Pancreas (tissue), 10 donors: ENCODE measurements around the gene HBP1. TPM values are rescaled to one million over a fixed set of nuclear protein-coding genes. Genes with fewer than 3 reads are reported as not detected.

Source experiments
- ATAC-seq, 4 donors: fragments of 200-7000 bp; cut with Tn5 transposase; one replicate each; pipeline versions ENCODE4 v1.8.0 to v1.9.1; 2020; ENCODE audit warnings: mild to moderate bottlenecking in 4 of 4, moderate library complexity in 4 of 4
- DNase-seq, 6 donors: peaks; one replicate each; pipeline ENCODE4 v3.0.0-alpha.2; 2020
- FAIRE-seq: peaks from 2 replicates; lab custom pipeline; 2012; peaks lifted over from hg19 to GRCh38; lab: Jason Lieb, UNC
- H3K27ac ChIP-seq, 4 donors: fragments of 200-600 bp; sonication (generic); 1 replicate in 3 of 4; 2 replicates in 1 of 4; pipeline versions ENCODE4 v1.5.0 to v1.8.0; 2020
- H3K27me3 ChIP-seq, 4 donors: fragments of 200-600 bp; one replicate each; pipeline ENCODE4 v1.8.0; 2021
- H3K36me3 ChIP-seq, 3 donors: fragments of 200-600 bp; sonication (generic) in 1 of 3; one replicate each; pipeline versions ENCODE4 v1.5.0 to v1.8.0; 2020 to 2021
- H3K4me1 ChIP-seq, 3 donors: fragments of 200-600 bp; one replicate each; pipeline ENCODE4 v1.8.0; 2021
- H3K4me3 ChIP-seq, 4 donors: fragments of 200-600 bp; sonication (generic) in 2 of 4; one replicate each; pipeline versions ENCODE4 v1.5.0 to v1.8.0; 2020 to 2021
- H3K9me3 ChIP-seq, 4 donors: fragments of 200-600 bp; one replicate each; pipeline ENCODE4 v1.8.0; 2021
- WGBS, 2 donors: extraction: QIAGEN DNeasy Blood & Tissue Kit; methylation state at CpG; one replicate each; pipeline ENCODE4 v1.1.7; 2013; 5-methylcytosine and 5-hydroxymethylcytosine counted together
- intact Hi-C, 3 donors: fragments of 100-400 bp; cut with DNase I; formaldehyde crosslinking; loops; one replicate each; pipeline versions ENCODE4 v1.11.1 to v1.14.2; 2022
- polyA plus RNA-seq, 2 donors: library from polyadenylated mRNA; stranded (reverse); fragments of 200-250 nt; gene quantifications; one replicate each; pipeline ENCODE4 v1.2.3, GENCODE V29; 2013
- total RNA-seq, 6 donors: library from RNA; stranded (reverse); fragmentation: NEBNext Ultra II Directional in 4 of 6; extraction: Animal tissue kit (Norgen Biotek cat#: 25700) in 4 of 6; gene quantifications; one replicate each; pipeline versions ENCODE4 v1.2.1 to v1.2.4, GENCODE V29; 2021 to 2023
- TF ChIP-seq, protein P1 (sequence below), 4 donors: fragments of 200-600 bp; sonication (generic) in 3 of 4; IDR thresholded peaks; one replicate each; pipeline versions ENCODE4 v1.5.0 to v1.8.0; 2021; ENCODE audit warnings: antibody characterized with exemption in 4 of 4
- donor health status: healthy with polysubstance abuse.
- donor health status: DM: no; HTN: no; CAD: no; lungs with moderate emphysema.
- donor health status: DM: no; HTN: no; CAD: no.
- donor health status: control.
- donor health status: control.
- donor health status: Bipolar disorder and iron deficiency.
- donor health status: DM: yes; HTN: yes; CAD: no.
- donor health status: DM: no; HTN: no; CAD: no.
- donor health status: DM: no; HTN: no; CAD: no.
- donor health status: DM: yes; HTN: yes; CAD: no.

The HBP1 gene
- total and polyA plus RNA-seq, 8 donors = 13.3 to 50.4 (median 27.6) TPM

DNA sequence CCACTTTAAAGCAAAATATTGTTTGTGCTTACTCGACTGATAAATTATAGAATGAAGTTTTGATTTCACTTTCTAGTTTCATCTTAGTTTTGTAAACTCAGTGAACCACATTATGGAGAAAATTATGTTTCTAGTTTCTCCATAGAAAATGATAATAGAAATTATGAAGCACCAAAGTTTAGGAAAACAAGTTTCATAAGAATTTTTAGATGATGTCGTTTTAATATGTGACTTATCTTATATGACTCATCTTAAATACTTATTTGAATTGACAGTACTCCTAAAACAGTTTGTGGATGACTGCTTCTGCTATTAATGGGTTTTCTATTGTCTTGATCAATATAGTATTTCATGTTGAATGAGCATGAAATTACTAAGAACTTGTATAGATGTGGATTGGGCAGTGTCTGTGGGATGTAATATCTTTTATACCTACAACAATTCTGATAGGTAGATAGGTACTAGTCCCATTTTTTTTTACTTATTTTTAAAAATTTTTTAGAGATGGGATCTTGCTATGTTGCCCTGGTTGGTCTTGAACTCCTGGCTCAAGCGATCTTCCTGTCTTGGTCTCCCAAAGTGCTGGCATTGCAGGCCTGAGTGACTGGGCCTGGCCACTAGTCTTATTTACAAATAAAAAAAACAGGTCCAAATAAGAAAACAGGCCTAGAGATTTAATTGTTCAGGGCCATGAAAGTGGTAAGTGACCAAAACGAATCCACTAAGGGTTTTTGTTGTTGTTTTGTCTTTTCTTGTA, 3.7 kb downstream of the HBP1 start:
- no peak for ATAC-seq
- no peaks in the 10 kb centered on the region for H3K27me3 ChIP-seq
- 67 to 68% methylated on average over 4 of the region's 4 CpGs for whole genome bisulfite sequencing, 2 donors
- intact Hi-C loops = no loop called here
- H3K27ac ChIP-seq = no peak overlapping the region
- no peak for DNase-seq
- no peak overlapping the region for H3K4me3 ChIP-seq
- no peaks in the 10 kb centered on the region for H3K36me3 ChIP-seq
- TF ChIP-seq, protein P1, sequence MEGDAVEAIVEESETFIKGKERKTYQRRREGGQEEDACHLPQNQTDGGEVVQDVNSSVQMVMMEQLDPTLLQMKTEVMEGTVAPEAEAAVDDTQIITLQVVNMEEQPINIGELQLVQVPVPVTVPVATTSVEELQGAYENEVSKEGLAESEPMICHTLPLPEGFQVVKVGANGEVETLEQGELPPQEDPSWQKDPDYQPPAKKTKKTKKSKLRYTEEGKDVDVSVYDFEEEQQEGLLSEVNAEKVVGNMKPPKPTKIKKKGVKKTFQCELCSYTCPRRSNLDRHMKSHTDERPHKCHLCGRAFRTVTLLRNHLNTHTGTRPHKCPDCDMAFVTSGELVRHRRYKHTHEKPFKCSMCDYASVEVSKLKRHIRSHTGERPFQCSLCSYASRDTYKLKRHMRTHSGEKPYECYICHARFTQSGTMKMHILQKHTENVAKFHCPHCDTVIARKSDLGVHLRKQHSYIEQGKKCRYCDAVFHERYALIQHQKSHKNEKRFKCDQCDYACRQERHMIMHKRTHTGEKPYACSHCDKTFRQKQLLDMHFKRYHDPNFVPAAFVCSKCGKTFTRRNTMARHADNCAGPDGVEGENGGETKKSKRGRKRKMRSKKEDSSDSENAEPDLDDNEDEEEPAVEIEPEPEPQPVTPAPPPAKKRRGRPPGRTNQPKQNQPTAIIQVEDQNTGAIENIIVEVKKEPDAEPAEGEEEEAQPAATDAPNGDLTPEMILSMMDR (IDR thresholded peaks at IDR 0.05) = no peak
- H3K9me3 ChIP-seq = no peaks in the 10 kb centered on the region
- FAIRE-seq = peak; percentile 43
- peaks cover 17 to 44% (median 40%) of the 10 kb centered on the region in 3 donors for H3K4me1 ChIP-seq

DNA sequence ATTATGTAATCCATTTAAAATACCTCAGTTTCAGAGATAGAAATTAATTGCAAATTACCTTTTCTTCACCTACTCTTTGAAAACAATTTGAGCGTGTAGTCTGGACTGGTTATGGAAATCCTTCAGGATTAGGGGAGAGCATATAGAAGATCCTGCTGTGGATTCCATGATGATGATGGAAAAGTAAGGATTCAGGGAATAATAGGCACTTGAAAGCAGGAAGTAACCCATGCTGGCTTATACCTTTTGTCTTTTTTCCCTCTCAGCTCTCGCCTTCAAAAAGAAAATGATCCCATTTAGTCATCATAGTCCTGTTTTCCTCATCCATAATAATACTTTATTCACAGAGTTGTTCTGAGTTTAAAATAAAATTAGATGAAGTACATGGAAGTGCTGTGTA, 4.4 kb downstream of the HBP1 start:
- FAIRE-seq (no peak), DNase-seq (no peak), ATAC-seq (no peak)
- no peaks in the 10 kb centered on the region for H3K27me3 ChIP-seq
- intact Hi-C loops = no loop called here
- 87 to 95% methylated on average over 2 of the region's 2 CpGs for whole genome bisulfite sequencing, 2 donors
- H3K9me3 ChIP-seq = no peaks in the 10 kb centered on the region
- no peak overlapping the region for H3K4me3 ChIP-seq
- TF ChIP-seq, protein P1 (IDR thresholded peaks at IDR 0.05) = no peak
- no peaks in the 10 kb centered on the region for H3K36me3 ChIP-seq
- no peak overlapping the region for H3K27ac ChIP-seq
- peaks cover 17 to 44% (median 40%) of the 10 kb centered on the region in 3 donors for H3K4me1 ChIP-seq

DNA sequence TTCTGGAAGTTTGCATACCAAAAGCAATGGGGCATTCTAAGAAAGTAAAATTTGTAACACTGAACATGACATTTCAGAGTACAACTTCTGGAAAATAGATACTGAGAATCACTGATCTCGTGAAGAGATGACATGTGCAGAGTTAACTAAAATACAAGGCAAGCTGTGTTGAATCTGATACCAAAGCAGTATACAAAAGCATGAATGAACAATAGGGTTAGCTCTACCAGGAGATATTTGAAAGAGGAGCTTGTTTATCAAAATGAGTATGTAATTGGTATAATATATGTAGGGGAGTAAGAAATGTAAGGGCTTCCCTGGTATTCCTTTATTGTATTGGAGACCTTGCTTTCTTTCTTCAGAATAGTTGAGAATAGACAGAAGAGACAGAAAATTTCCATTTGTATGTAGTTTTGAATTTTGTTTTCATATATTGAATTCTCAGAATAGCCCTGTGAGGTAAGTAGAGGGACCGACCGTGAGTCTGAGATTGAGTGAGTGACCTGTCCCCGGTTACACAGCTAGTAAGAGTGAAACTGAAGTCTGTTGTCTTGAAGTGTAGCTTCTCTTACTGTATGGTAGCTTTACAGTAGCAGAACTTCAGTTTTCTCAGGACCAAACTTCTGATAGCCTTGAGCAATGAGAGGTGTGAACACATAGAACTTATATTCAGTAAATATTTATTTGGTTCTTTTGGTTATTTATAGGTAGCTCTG, 5.0 kb downstream of the HBP1 start:
- no peak for FAIRE-seq
- H3K9me3 ChIP-seq = no peaks in the 10 kb centered on the region
- no peak for ATAC-seq
- TF ChIP-seq, protein P1 (IDR thresholded peaks at IDR 0.05) = no peak
- H3K27ac ChIP-seq = no peak overlapping the region
- 37 to 41% methylated on average over 4 of the region's 4 CpGs for WGBS, 2 donors
- H3K36me3 ChIP-seq = no peaks in the 10 kb centered on the region
- no peak overlapping the region for H3K4me3 ChIP-seq
- H3K27me3 ChIP-seq = no peaks in the 10 kb centered on the region
- intact Hi-C loops = no loop called here
- DNase-seq = no peak
- H3K4me1 ChIP-seq = peaks cover 17 to 44% (median 40%) of the 10 kb centered on the region in 3 donors

DNA sequence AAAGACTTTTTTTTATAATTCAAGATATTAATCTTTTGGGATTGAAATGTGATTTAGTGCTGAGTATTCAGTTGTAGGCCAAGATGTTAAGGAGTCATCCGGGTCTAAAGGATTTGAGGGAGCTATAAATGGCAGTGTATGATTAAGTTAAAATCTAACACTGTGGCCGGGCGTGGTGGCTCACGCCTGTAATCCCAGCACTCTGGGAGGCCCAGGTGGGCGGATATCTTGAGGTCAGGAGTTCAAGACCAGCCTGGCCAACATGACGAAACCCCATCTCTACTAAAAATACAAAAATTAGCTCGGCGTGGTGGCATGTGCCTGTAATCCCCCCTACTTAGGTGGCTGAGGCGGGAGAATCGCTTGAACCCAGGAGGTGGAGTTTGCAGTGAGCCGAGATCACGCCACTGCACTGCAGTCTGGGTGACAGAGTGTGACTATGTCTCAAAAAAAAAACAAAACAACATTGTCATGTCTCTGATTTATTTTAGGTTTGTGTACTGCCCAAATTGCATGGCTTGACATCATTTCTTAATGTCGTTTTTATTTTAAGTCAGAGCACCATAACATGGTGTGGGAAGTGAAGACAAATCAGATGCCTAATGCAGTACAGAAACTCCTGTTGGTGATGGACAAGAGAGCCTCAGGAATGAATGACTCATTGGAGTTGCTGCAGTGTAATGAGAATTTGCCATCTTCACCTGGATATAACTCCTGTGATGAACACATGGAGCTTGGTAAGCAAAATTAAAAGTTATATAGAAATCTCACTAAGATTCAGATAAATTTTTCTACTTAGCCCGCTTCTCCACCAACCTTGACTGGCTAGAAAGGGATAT, 10.7 kb downstream of the HBP1 start:
- 92 to 93% methylated on average over 14 of the region's 14 CpGs for WGBS, 2 donors
- H3K4me3 ChIP-seq = no peak overlapping the region
- peaks cover 5 to 20% (median 17%) of the 10 kb centered on the region in 3 donors for H3K4me1 ChIP-seq
- TF ChIP-seq, protein P1 (IDR thresholded peaks at IDR 0.05) = no peak
- no peaks in the 10 kb centered on the region for H3K9me3 ChIP-seq
- H3K27ac ChIP-seq = no peak overlapping the region
- FAIRE-seq = no peak
- peaks cover 0 to 19% (median 5%) of the 10 kb centered on the region in 3 donors for H3K36me3 ChIP-seq
- ATAC-seq = peak in 3 of 4 donors; percentile 33 to 38 (median 34)
- H3K27me3 ChIP-seq = no peaks in the 10 kb centered on the region
- DNase-seq = no peak
- intact Hi-C loops = no loop called here
